Measurements from ENCODE around the gene TMOD3. TPM values are rescaled to one million over a fixed set of nuclear protein-coding genes. Genes with fewer than 3 reads are reported as not detected.

TMOD3 gene
- total and polyA plus RNA-seq, 2 donors (not counting 3 experiments of a cell fraction or from before 2014, with no cell fraction given) = 10.4 to 64.3 TPM

DNA sequence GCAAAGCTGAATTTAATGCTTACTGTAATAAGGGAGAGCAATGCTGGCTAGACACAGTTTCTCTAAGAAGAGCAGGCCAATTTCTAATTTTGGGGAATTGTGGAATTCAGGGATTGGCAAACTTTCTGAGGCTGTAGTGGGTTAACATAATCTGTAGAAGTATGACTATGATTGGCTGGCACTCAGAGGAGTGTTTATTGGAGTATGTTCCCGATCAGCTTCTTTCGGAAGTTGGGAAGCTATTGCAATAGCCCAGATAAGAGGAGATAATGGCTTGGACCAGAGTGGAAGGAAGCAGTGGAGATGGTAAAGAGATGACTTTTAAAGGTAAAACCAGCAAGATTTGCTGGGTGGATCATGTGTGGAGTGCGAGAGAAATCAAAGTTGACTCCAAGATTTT lies 19.4 kb downstream of the TMOD3 start:
- H3K4me1 ChIP-seq (ENCODE audit: control insufficient read depth, extremely low read depth, insufficient read depth, low read length) = peaks cover 53% of the 10 kb centered on the region
- H3K9ac ChIP-seq (replicated peaks; ENCODE audit: extremely low read depth, insufficient read depth, low read length) = no peak overlapping the region
- dilution Hi-C loops (cut with MboI; ENCODE audit: extremely low pct_ligation_motif_present, low sequenced_read_pairs) (no loop called here), intact Hi-C loops (cut with micrococcal nuclease) (no loop called here)
- CTCF ChIA-PET = interaction anchor here (1.0 kb wide), 1 partner anchor 40 kb away, joined by 3 read pairs; no protein-coding TSS in a partner anchor
- no peak for FAIRE-seq
- peak; percentile 49 for DNase-seq (ENCODE audit: low read depth, low spot score)
- H3K9me1 ChIP-seq (replicated peaks; ENCODE audit: control insufficient read depth, extremely low read depth, insufficient read depth, low read length) = no peaks in the 10 kb centered on the region
- TF ChIP-seq POLR2AphosphoS5 (IDR thresholded peaks at IDR 0.05; ENCODE audit: insufficient read depth, low read depth, low read length) = no peak
- TF ChIP-seq MYC (IDR thresholded peaks at IDR 0.05; ENCODE audit: low read depth, low read length) = no peak
- no peak for TF ChIP-seq POLR2A (IDR thresholded peaks at IDR 0.05; ENCODE audit: low read depth, low read length)
- no peak for TF ChIP-seq EZH2 (IDR thresholded peaks at IDR 0.05; ENCODE audit: borderline replicate concordance, low read depth, low read length, severe bottlenecking)
- peak; percentile 62 for TF ChIP-seq GATA2 (IDR thresholded peaks at IDR 0.05; ENCODE audit: insufficient read depth, insufficient read length, low read depth, low read length)
- no TSS peak for BruUV-seq (replicated peaks)
- no peaks in the 10 kb centered on the region for H4K20me1 ChIP-seq (replicated peaks; ENCODE audit: control insufficient read depth, extremely low read depth, insufficient read depth, low read length)
- no peak overlapping the region for H2AFZ ChIP-seq (ENCODE audit: low read depth, low read length)
- POLR2A ChIA-PET = no interaction called here
- H3K9me3 ChIP-seq (replicated peaks; ENCODE audit: control insufficient read depth, insufficient read depth, low read length) = no peaks in the 10 kb centered on the region
- H3K36me3 ChIP-seq (ENCODE audit: control insufficient read depth in 2 of 2, extremely low read depth in 1 of 2, insufficient read depth in 2 of 2, low read length in 2 of 2) = no peaks in the 10 kb centered on the region
- peak overlapping the region; percentile 49 for H3K4me2 ChIP-seq (ENCODE audit: insufficient read depth, low read length)
- H3K4me3 ChIP-seq (replicated peaks in 1 of 3; ENCODE audit: insufficient read depth in 1 of 3, low read depth in 1 of 3, low read length in 3 of 3) = no peak overlapping the region
- H3K27ac ChIP-seq (ENCODE audit: insufficient read depth, low read depth, low read length) = no peak overlapping the region
- no peaks in the 10 kb centered on the region for H3K27me3 ChIP-seq (ENCODE audit: control insufficient read depth in 2 of 2, insufficient read depth in 2 of 2, low read length in 2 of 2)
- H3K79me2 ChIP-seq (ENCODE audit: control insufficient read depth, insufficient read depth, low read length) = peaks cover 90% of the 10 kb centered on the region

DNA sequence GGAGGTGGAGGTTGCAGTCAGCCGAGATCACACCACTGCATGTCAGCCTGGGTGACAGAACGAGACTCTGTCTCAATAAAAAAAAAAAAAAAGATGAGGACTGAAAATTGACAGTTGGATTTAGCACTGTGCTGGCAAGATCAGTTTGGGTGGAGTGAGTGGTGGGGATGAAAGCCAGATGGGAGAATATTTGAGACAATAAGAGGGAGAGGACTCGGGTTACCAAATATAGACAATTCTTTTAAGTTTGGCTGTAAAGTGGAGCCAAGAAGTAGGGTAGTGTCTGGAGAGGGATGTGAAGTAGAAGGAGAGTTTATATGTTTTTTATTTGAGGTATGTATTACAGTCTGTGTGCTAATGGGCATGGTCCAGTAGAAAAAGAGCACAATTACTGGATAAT lies 20.4 kb downstream of the TMOD3 start:
- Histone ChIP-seq H3K9ac (replicated peaks; ENCODE audit: extremely low read depth, insufficient read depth, low read length) (no peak overlapping the region), H3K79me2 (ENCODE audit: control insufficient read depth, insufficient read depth, low read length) (peaks cover 90% of the 10 kb centered on the region), H3K4me3 (replicated peaks in 1 of 3; ENCODE audit: insufficient read depth in 1 of 3, low read depth in 1 of 3, low read length in 3 of 3) (no peak overlapping the region), H4K20me1 (replicated peaks; ENCODE audit: control insufficient read depth, extremely low read depth, insufficient read depth, low read length) (peaks cover 2% of the 10 kb centered on the region), H3K27me3 (ENCODE audit: control insufficient read depth in 2 of 2, insufficient read depth in 2 of 2, low read length in 2 of 2) (no peaks in the 10 kb centered on the region), H3K27ac (ENCODE audit: insufficient read depth, low read depth, low read length) (no peak overlapping the region), H3K4me1 (ENCODE audit: control insufficient read depth, extremely low read depth, insufficient read depth, low read length) (peaks cover 42% of the 10 kb centered on the region), H2AFZ (ENCODE audit: low read depth, low read length) (no peak overlapping the region), H3K9me3 (replicated peaks; ENCODE audit: control insufficient read depth, insufficient read depth, low read length) (no peaks in the 10 kb centered on the region), H3K9me1 (replicated peaks; ENCODE audit: control insufficient read depth, extremely low read depth, insufficient read depth, low read length) (no peaks in the 10 kb centered on the region), H3K36me3 (ENCODE audit: control insufficient read depth in 2 of 2, extremely low read depth in 1 of 2, insufficient read depth in 2 of 2, low read length in 2 of 2) (no peaks in the 10 kb centered on the region), H3K4me2 (ENCODE audit: insufficient read depth, low read length) (no peak overlapping the region)
- FAIRE-seq (no peak), DNase-seq (ENCODE audit: low read depth, low spot score) (no peak)
- dilution Hi-C loops (cut with MboI; ENCODE audit: extremely low pct_ligation_motif_present, low sequenced_read_pairs) = no loop called here
- BruUV-seq (replicated peaks) = no TSS peak
- no peak for TF ChIP-seq POLR2AphosphoS5 (IDR thresholded peaks at IDR 0.05; ENCODE audit: insufficient read depth, low read depth, low read length)
- TF ChIP-seq GATA2 (IDR thresholded peaks at IDR 0.05; ENCODE audit: insufficient read depth, insufficient read length, low read depth, low read length) = no peak
- TF ChIP-seq, protein P1, sequence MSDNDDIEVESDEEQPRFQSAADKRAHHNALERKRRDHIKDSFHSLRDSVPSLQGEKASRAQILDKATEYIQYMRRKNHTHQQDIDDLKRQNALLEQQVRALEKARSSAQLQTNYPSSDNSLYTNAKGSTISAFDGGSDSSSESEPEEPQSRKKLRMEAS (IDR thresholded peaks at IDR 0.05; ENCODE audit: insufficient read depth, insufficient read length) = no peak
- no peak for TF ChIP-seq FOS (IDR thresholded peaks at IDR 0.05; ENCODE audit: borderline replicate concordance, insufficient read depth, low read length)
- TF ChIP-seq JUN (IDR thresholded peaks at IDR 0.05; ENCODE audit: borderline replicate concordance, insufficient read depth, insufficient read length, low read depth) = no peak
- TF ChIP-seq EZH2 (IDR thresholded peaks at IDR 0.05; ENCODE audit: borderline replicate concordance, low read depth, low read length, severe bottlenecking) = no peak
- TF ChIP-seq, protein P2, sequence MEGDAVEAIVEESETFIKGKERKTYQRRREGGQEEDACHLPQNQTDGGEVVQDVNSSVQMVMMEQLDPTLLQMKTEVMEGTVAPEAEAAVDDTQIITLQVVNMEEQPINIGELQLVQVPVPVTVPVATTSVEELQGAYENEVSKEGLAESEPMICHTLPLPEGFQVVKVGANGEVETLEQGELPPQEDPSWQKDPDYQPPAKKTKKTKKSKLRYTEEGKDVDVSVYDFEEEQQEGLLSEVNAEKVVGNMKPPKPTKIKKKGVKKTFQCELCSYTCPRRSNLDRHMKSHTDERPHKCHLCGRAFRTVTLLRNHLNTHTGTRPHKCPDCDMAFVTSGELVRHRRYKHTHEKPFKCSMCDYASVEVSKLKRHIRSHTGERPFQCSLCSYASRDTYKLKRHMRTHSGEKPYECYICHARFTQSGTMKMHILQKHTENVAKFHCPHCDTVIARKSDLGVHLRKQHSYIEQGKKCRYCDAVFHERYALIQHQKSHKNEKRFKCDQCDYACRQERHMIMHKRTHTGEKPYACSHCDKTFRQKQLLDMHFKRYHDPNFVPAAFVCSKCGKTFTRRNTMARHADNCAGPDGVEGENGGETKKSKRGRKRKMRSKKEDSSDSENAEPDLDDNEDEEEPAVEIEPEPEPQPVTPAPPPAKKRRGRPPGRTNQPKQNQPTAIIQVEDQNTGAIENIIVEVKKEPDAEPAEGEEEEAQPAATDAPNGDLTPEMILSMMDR (IDR thresholded peaks at IDR 0.05; ENCODE audit: extremely low read depth in 1 of 2, insufficient read depth in 1 of 2, low read depth in 1 of 2, low read length in 2 of 2) = no peak
- TF ChIP-seq POLR2A (IDR thresholded peaks at IDR 0.05; ENCODE audit: low read depth, low read length) = no peak
- no peak for TF ChIP-seq MYC (IDR thresholded peaks at IDR 0.05; ENCODE audit: low read depth, low read length)
- POLR2A ChIA-PET = no interaction called here
- CTCF ChIA-PET = interaction anchor here (1.0 kb wide), 1 partner anchor 39 kb away, joined by 3 read pairs; no protein-coding TSS in a partner anchor
- intact Hi-C loops (cut with micrococcal nuclease) = no loop called here
